ENCODE results near the gene FOXRED2. TPM values are rescaled to one million over a fixed set of nuclear protein-coding genes. Genes with fewer than 3 reads are reported as not detected.
A peak's percentile ranks its signal among the peaks of the same experiment; 100 is the strongest.

Gene FOXRED2
- total RNA-seq, 1 donor from 2014 or later, result 23.1 TPM

DNA sequence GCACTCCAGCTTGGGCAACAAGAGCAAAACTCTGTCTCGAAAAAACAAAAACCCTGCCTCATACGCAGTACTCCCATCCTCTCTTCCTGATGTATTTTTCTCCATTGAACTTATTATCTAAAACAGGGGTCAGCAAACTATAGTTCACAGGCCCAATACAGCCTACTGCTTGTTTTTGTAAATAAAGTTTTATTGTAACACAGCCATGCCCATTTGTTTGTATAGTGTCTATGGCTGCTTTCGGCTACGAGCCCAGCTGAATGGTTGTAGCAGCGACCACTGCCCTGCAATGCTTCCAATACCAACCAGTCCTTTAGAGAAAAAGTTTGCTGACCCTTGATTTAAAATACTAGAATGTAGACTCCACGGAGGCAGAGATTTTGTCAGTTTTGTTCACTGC lies 31.5 kb downstream of the FOXRED2 start:
- Mint-ChIP-seq H3K4me3 (ENCODE audit: unreplicated experiment) (no peak overlapping the region), H3K27me3 (ENCODE audit: low read depth) (no peaks in the 10 kb centered on the region), H3K9me3 (ENCODE audit: low read depth) (no peaks in the 10 kb centered on the region), H3K4me1 (ENCODE audit: low read depth) (peaks cover 26% of the 10 kb centered on the region), H3K27ac (ENCODE audit: unreplicated experiment) (no peak overlapping the region), H3K36me3 (ENCODE audit: low read depth) (peaks cover 25% of the 10 kb centered on the region)
- no peak for DNase-seq (ENCODE audit: low spot score)
- TF ChIP-seq, protein P1, sequence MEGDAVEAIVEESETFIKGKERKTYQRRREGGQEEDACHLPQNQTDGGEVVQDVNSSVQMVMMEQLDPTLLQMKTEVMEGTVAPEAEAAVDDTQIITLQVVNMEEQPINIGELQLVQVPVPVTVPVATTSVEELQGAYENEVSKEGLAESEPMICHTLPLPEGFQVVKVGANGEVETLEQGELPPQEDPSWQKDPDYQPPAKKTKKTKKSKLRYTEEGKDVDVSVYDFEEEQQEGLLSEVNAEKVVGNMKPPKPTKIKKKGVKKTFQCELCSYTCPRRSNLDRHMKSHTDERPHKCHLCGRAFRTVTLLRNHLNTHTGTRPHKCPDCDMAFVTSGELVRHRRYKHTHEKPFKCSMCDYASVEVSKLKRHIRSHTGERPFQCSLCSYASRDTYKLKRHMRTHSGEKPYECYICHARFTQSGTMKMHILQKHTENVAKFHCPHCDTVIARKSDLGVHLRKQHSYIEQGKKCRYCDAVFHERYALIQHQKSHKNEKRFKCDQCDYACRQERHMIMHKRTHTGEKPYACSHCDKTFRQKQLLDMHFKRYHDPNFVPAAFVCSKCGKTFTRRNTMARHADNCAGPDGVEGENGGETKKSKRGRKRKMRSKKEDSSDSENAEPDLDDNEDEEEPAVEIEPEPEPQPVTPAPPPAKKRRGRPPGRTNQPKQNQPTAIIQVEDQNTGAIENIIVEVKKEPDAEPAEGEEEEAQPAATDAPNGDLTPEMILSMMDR (IDR thresholded peaks at IDR 0.05), result no peak

DNA sequence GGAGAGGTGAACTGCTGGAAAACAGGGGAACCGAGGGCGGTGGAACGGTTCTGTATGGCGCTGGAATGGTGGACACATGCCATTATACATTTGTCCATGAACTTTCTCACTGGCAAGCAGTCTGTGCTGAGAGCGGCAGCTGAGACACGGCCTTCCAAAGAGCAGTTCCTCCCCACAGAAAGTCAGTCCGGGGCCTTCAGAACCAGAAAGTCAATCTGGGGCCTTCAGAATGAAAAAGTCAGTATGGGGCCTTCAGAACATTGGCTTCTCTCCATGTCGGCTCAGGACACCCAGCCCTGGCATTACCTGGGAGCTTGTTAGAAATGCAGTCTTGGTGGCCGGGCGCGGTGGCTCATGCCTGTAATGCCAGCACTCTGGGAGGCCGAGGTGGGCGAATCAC lies 34.2 kb downstream of the FOXRED2 start:
- TF ChIP-seq, protein P1 (IDR thresholded peaks at IDR 0.05), result no peak
- H3K4me1 Mint-ChIP-seq (ENCODE audit: low read depth), result peaks cover 49% of the 10 kb centered on the region
- no peak overlapping the region for H3K4me3 Mint-ChIP-seq (ENCODE audit: unreplicated experiment)
- H3K27me3 Mint-ChIP-seq (ENCODE audit: low read depth), result no peaks in the 10 kb centered on the region
- peak overlapping the region; percentile 99 for H3K27ac Mint-ChIP-seq (ENCODE audit: unreplicated experiment)
- no peaks in the 10 kb centered on the region for H3K9me3 Mint-ChIP-seq (ENCODE audit: low read depth)
- no peak for DNase-seq (ENCODE audit: low spot score)
- H3K36me3 Mint-ChIP-seq (ENCODE audit: low read depth), result peaks cover 25% of the 10 kb centered on the region

DNA sequence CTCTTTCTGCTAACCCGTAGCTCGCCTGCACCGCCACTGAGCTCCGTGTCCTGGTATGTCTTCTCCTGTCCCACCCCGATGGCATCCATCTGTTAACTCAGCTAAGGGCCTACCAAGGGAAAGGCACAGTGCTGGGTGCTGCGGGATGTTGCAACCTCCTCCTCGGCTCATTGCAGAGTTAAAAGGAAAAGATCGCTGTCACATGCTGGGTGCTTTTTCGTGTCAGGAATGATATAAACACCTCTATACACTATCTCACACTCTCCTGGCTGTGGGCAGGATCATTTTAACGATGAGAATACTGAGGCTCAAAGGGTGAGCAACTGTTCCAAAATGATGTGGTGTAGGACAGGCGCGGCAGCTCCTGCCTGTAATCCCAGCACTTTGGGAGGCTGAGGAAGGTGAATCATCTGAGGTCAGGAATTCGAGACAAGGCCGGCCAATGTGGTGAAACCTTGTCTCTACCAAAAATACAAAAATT lies 35.5 kb downstream of the FOXRED2 start:
- Mint-ChIP-seq H3K36me3 (ENCODE audit: low read depth) (peaks cover 18% of the 10 kb centered on the region), H3K4me3 (ENCODE audit: unreplicated experiment) (no peak overlapping the region), H3K27me3 (ENCODE audit: low read depth) (no peaks in the 10 kb centered on the region), H3K9me3 (ENCODE audit: low read depth) (no peaks in the 10 kb centered on the region), H3K27ac (ENCODE audit: unreplicated experiment) (peak overlapping the region; percentile 99), H3K4me1 (ENCODE audit: low read depth) (peaks cover 62% of the 10 kb centered on the region)
- TF ChIP-seq, protein P1 (IDR thresholded peaks at IDR 0.05), result no peak
- no peak for DNase-seq (ENCODE audit: low spot score)

DNA sequence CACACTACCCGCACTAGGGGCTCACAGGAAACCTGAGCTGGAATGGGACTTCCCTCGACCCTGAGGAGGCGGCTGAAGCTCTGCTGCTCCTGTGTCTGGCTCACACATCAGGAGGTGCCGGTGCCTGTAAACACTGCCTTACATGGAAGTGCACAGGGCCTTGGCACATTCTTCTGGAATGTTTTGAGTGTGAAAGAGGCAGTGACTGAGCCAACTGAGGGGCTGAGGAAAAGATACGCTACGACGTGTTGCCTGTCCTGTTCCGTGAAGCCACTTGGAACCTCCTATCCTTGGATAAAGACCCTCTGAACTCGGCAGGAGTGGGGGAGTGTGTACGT lies 35.9 kb downstream of the FOXRED2 start:
- no peak for DNase-seq (ENCODE audit: low spot score)
- Mint-ChIP-seq H3K9me3 (ENCODE audit: low read depth) (no peaks in the 10 kb centered on the region), H3K4me3 (ENCODE audit: unreplicated experiment) (no peak overlapping the region), H3K36me3 (ENCODE audit: low read depth) (peaks cover 16% of the 10 kb centered on the region), H3K4me1 (ENCODE audit: low read depth) (peaks cover 66% of the 10 kb centered on the region), H3K27me3 (ENCODE audit: low read depth) (no peaks in the 10 kb centered on the region), H3K27ac (ENCODE audit: unreplicated experiment) (peak overlapping the region; percentile 99)
- TF ChIP-seq, protein P1 (IDR thresholded peaks at IDR 0.05), result no peak

DNA sequence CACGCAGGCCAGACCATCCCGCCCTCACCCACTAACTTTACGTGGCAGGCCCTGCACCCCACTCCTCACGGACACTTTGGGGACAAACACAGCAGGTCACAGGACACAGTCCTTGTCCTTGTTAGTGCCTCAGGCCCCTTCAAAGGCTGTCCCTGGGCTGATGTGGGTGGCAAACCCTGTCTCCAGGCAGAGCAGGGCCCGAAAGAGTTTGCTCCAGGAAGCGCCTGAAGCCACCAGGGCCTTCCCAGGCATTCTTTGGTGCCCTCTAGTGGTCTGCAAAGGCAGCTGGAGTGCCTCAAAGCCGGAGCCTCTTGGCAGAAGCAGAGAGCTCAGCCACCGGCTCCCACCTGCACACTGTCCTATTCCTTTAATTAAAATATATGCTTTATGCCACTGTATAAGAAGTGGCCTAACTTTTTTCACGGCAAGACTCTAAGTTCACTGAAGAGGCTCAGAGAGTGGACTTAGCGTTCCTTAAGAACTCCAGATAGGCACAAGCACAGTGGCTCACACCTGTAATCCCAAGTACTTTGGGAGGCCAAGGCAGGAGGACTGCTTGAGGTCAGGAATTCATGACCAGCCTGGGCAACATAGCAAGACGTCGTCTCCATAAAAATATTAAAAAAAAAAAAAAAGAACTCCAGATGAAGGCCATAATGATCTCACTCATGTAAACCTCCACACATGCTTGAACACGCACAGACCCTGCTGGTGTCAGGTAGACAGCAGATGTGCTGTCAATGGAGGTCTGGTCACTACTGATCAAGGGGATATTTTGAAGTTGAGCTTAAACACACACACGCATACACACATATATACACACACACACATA lies 36.5 kb downstream of the FOXRED2 start:
- TF ChIP-seq, protein P1 (IDR thresholded peaks at IDR 0.05), result peak; percentile 93
- H3K4me3 Mint-ChIP-seq (ENCODE audit: unreplicated experiment), result no peak overlapping the region
- no peak for DNase-seq (ENCODE audit: low spot score)
- peaks cover 10% of the 10 kb centered on the region for H3K36me3 Mint-ChIP-seq (ENCODE audit: low read depth)
- H3K27me3 Mint-ChIP-seq (ENCODE audit: low read depth), result no peaks in the 10 kb centered on the region
- no peaks in the 10 kb centered on the region for H3K9me3 Mint-ChIP-seq (ENCODE audit: low read depth)
- H3K27ac Mint-ChIP-seq (ENCODE audit: unreplicated experiment), result peak overlapping the region; percentile 99
- H3K4me1 Mint-ChIP-seq (ENCODE audit: low read depth), result peaks cover 72% of the 10 kb centered on the region

Measured in chondrocyte (in vitro differentiated cells).